H9 (cell line): Measurements from ENCODE around the gene INO80B. TPM values are rescaled to one million over a fixed set of nuclear protein-coding genes. Genes with fewer than 3 reads are reported as not detected.

ENCODE experiments used
- DNase-seq: peaks from one replicate; pipeline ENCODE4 v3.0.0-alpha.2; 2017
- H2AFZ ChIP-seq: one replicate; pipeline ENCODE4 v1.6.1; 2013; ENCODE audit warnings: mild to moderate bottlenecking, low read length, control low read depth, moderate library complexity
- H2AK5ac ChIP-seq: 2 replicates; pipeline ENCODE4 v1.6.1; 2013; ENCODE audit warnings: low read length, control low read depth, mixed read lengths; ENCODE audit not compliant: insufficient read length
- H2BK120ac ChIP-seq: one replicate; pipeline ENCODE4 v1.6.1; 2013; ENCODE audit warnings: low read depth, mild to moderate bottlenecking, low read length, control low read depth, inconsistent platforms; ENCODE audit not compliant: poor library complexity, severe bottlenecking
- H2BK12ac ChIP-seq: 2 replicates; pipeline ENCODE4 v1.6.1; 2013; ENCODE audit warnings: low read length, control low read depth, mixed read lengths, low read depth; ENCODE audit not compliant: insufficient read length
- H2BK15ac ChIP-seq: 2 replicates; pipeline ENCODE4 v1.6.1; 2013; ENCODE audit warnings: low read depth, low read length, control low read depth
- H2BK20ac ChIP-seq: one replicate; pipeline ENCODE4 v1.6.1; 2013; ENCODE audit warnings: low read depth, mild to moderate bottlenecking, low read length, control low read depth, inconsistent platforms; ENCODE audit not compliant: poor library complexity, severe bottlenecking
- H2BK5ac ChIP-seq: 2 replicates; pipeline ENCODE4 v1.6.1; 2013; ENCODE audit warnings: low read length, control low read depth, mixed read lengths; ENCODE audit not compliant: insufficient read length
- H3K14ac ChIP-seq: 2 replicates; pipeline ENCODE4 v1.6.1; 2013; ENCODE audit warnings: low read length, control low read depth; ENCODE audit not compliant: insufficient read depth
- H3K18ac ChIP-seq: 2 replicates; pipeline ENCODE4 v1.6.1; 2013; ENCODE audit warnings: low read depth, mild to moderate bottlenecking, mixed read lengths, low read length, control low read depth; ENCODE audit not compliant: insufficient read length
- H3K23ac ChIP-seq: 2 replicates; pipeline ENCODE4 v1.6.1; 2013; ENCODE audit warnings: low read length, control low read depth, mixed read lengths, low read depth; ENCODE audit not compliant: insufficient read length
- H3K23me2 ChIP-seq: 2 replicates; pipeline ENCODE4 v1.6.1; 2013; ENCODE audit warnings: low read depth, mild to moderate bottlenecking, mixed read lengths, low read length, control low read depth; ENCODE audit not compliant: insufficient read length, poor library complexity, severe bottlenecking
- H3K27ac ChIP-seq: 2 replicates; pipeline ENCODE4 v1.5.1; 2013; ENCODE audit warnings: low read length, control low read depth, mixed read lengths, low read depth; ENCODE audit not compliant: insufficient read length
- H3K27me3 ChIP-seq: 2 replicates; pipeline ENCODE4 v1.6.1; 2013; ENCODE audit warnings: low read length, control low read depth, inconsistent platforms; ENCODE audit not compliant: insufficient read depth
- H3K4ac ChIP-seq: 2 replicates; pipeline ENCODE4 v1.6.1; 2013; ENCODE audit warnings: low read depth, mild to moderate bottlenecking, control low read depth, inconsistent platforms, low read length, moderate library complexity
- H3K4me1 ChIP-seq: 2 replicates; pipeline ENCODE4 v1.6.1; 2013; ENCODE audit warnings: low read length, control low read depth, inconsistent platforms; ENCODE audit not compliant: insufficient read depth
- H3K4me2 ChIP-seq: 2 replicates; pipeline ENCODE4 v1.6.1; 2013; ENCODE audit warnings: low read length, control low read depth, mixed read lengths; ENCODE audit not compliant: insufficient read length, insufficient read depth
- H3K56ac ChIP-seq: 2 replicates; pipeline ENCODE4 v1.6.1; 2013; ENCODE audit warnings: low read depth, mild to moderate bottlenecking, mixed read lengths, low read length, control low read depth; ENCODE audit not compliant: insufficient read length
- H3K79me1 ChIP-seq: 2 replicates; pipeline ENCODE4 v1.6.1; 2013; ENCODE audit warnings: low read depth, mild to moderate bottlenecking, moderate library complexity, low read length, control low read depth, inconsistent platforms; ENCODE audit not compliant: insufficient read depth, poor library complexity, severe bottlenecking
- H3K79me2 ChIP-seq: 2 replicates; pipeline ENCODE4 v1.6.1; 2013; ENCODE audit warnings: low read length, control low read depth, inconsistent platforms; ENCODE audit not compliant: insufficient read depth
- H3K9ac ChIP-seq: 2 replicates; pipeline ENCODE4 v1.6.1; 2013; ENCODE audit warnings: low read length, control low read depth, mixed read lengths; ENCODE audit not compliant: insufficient read length; ENCODE audit errors: extremely low read depth
- H3K9me3 ChIP-seq: one replicate; pipeline ENCODE4 v1.6.1; 2013; ENCODE audit warnings: low read depth, low read length, inconsistent platforms; ENCODE audit not compliant: control insufficient read depth
- H3T11ph ChIP-seq: one replicate; pipeline ENCODE4 v1.6.1; 2013; ENCODE audit warnings: mild to moderate bottlenecking, low read length, control low read depth, inconsistent platforms
- H4K20me1 ChIP-seq: one replicate; pipeline ENCODE4 v1.6.1; 2013; ENCODE audit not compliant: control insufficient read depth, insufficient read length, insufficient read depth
- H4K5ac ChIP-seq: 2 replicates; pipeline ENCODE4 v1.6.1; 2013; ENCODE audit warnings: low read depth, mild to moderate bottlenecking, mixed read lengths, low read length, control low read depth; ENCODE audit not compliant: insufficient read length
- H4K8ac ChIP-seq: replicated peaks from 2 replicates; pipeline ENCODE4 v1.6.1; 2013; ENCODE audit warnings: low read length, control low read depth, mixed read lengths, low read depth; ENCODE audit not compliant: insufficient read length
- H4K91ac ChIP-seq: 2 replicates; pipeline ENCODE4 v1.6.1; 2013; ENCODE audit warnings: low read depth, mild to moderate bottlenecking, moderate library complexity, mixed read lengths, low read length, control low read depth; ENCODE audit not compliant: insufficient read length
- H3K27ac Mint-ChIP-seq, 3 experiments: 2 replicates in 2 of 3; 3 replicates in 1 of 3; pipeline ENCODE4 v1.8.0; 2020 to 2021; ENCODE audit warnings: mixed read lengths in 3 of 3, mild to moderate bottlenecking in 1 of 3, moderate library complexity in 1 of 3
- H3K27me3 Mint-ChIP-seq: 2 replicates; pipeline ENCODE4 v1.8.0; 2021; ENCODE audit warnings: low read depth, mild to moderate bottlenecking, moderate library complexity, mixed read lengths
- H3K36me3 Mint-ChIP-seq, 3 experiments: 2 replicates in 2 of 3; 3 replicates in 1 of 3; pipeline ENCODE4 v1.8.0; 2020 to 2021; ENCODE audit warnings: low read depth in 3 of 3, mixed read lengths in 3 of 3; ENCODE audit not compliant: insufficient read depth in 1 of 3
- H3K4me1 Mint-ChIP-seq, 2 experiments: 2 replicates each; pipeline ENCODE4 v1.8.0; 2020; ENCODE audit warnings: mixed read lengths in 2 of 2
- H3K4me3 Mint-ChIP-seq, 2 experiments: 2 replicates in 1 of 2; 3 replicates in 1 of 2; pipeline ENCODE4 v1.8.0; 2020 to 2021; ENCODE audit warnings: mild to moderate bottlenecking in 2 of 2, mixed read lengths in 2 of 2, moderate library complexity in 1 of 2
- H3K9me3 Mint-ChIP-seq, 2 experiments: 2 replicates in 1 of 2; 3 replicates in 1 of 2; pipeline ENCODE4 v1.8.0; 2020; ENCODE audit warnings: mild to moderate bottlenecking in 2 of 2, mixed read lengths in 2 of 2, moderate library complexity in 1 of 2
- WGBS: extraction: QIAGEN DNeasy Blood & Tissue Kit; methylation state at CpG from one replicate; pipeline ENCODE4 v1.1.7; 2013; ENCODE audit warnings: missing lambda C conversion rate, low lambda C conversion rate, mixed read lengths; ENCODE audit not compliant: insufficient read length; ENCODE audit errors: extremely low coverage; 5-methylcytosine and 5-hydroxymethylcytosine counted together
- total RNA-seq: library from RNA; stranded (reverse); gene quantifications from 2 replicates; pipeline ENCODE4 v1.2.1, GENCODE V29; 2021
- TF ChIP-seq, protein P1 (sequence below): fragments of 200-600 bp; sonication (generic); conservative IDR thresholded peaks from 3 replicates; pipeline ENCODE4 v1.8.0; 2021; ENCODE audit warnings: antibody characterized with exemption, mild to moderate bottlenecking

INO80B gene
- total RNA-seq, 1 experiment from 2014 or later = 17.6 TPM

DNA sequence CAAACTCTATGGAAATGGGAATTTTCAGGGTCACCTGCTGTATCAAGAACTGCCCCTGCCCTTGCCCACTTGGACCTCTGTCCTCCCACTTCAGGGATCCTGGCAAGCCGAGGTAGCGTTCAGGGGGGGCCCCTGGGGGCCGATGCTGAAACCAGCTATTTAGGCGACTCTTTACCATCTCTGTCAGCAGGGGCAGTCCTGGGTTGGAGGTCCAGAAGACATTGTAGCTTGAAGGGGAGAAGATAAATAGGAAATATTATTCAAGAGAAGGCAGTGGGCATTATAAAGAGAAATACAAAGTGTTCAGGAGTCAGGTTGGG lies 7.9 kb downstream of the INO80B start:
- H2BK15ac ChIP-seq = no peak overlapping the region
- H2BK5ac ChIP-seq = no peak overlapping the region
- DNase-seq = no peak
- H3K79me1 ChIP-seq = peaks cover 4% of the 10 kb centered on the region
- Mint-ChIP-seq H3K27me3 (no peaks in the 10 kb centered on the region), H3K4me3 (no peak overlapping the region), H3K4me1 (peaks cover 11 to 17% of the 10 kb centered on the region in 2 experiments), H3K27ac (no peak overlapping the region), H3K36me3 (peaks cover 10 to 29% (median 24%) of the 10 kb centered on the region in 3 experiments; a peak in 6 of 7 replicates), H3K9me3 (no peaks in the 10 kb centered on the region)
- H4K5ac ChIP-seq = no peak overlapping the region
- no peak overlapping the region for H3K56ac ChIP-seq
- H3K23me2 ChIP-seq = peaks cover 5% of the 10 kb centered on the region
- no peak overlapping the region for H3T11ph ChIP-seq
- no peak overlapping the region for H2BK120ac ChIP-seq
- H3K9ac ChIP-seq = no peak overlapping the region
- no peak overlapping the region for H3K4ac ChIP-seq
- H3K79me2 ChIP-seq = no peaks in the 10 kb centered on the region; the same call in 1 of the 2 replicates
- no CpG with 5 or more reads among the region's 4 CpGs for WGBS
- H4K91ac ChIP-seq = no peak overlapping the region
- peaks cover 2% of the 10 kb centered on the region; the same call in 1 of the 2 replicates for H3K4me1 ChIP-seq
- H3K4me2 ChIP-seq = no peak overlapping the region
- H4K20me1 ChIP-seq = peaks cover 2% of the 10 kb centered on the region
- no peak overlapping the region for H3K18ac ChIP-seq
- no peak overlapping the region for H3K23ac ChIP-seq
- no peak overlapping the region for H2AFZ ChIP-seq
- TF ChIP-seq, protein P1, sequence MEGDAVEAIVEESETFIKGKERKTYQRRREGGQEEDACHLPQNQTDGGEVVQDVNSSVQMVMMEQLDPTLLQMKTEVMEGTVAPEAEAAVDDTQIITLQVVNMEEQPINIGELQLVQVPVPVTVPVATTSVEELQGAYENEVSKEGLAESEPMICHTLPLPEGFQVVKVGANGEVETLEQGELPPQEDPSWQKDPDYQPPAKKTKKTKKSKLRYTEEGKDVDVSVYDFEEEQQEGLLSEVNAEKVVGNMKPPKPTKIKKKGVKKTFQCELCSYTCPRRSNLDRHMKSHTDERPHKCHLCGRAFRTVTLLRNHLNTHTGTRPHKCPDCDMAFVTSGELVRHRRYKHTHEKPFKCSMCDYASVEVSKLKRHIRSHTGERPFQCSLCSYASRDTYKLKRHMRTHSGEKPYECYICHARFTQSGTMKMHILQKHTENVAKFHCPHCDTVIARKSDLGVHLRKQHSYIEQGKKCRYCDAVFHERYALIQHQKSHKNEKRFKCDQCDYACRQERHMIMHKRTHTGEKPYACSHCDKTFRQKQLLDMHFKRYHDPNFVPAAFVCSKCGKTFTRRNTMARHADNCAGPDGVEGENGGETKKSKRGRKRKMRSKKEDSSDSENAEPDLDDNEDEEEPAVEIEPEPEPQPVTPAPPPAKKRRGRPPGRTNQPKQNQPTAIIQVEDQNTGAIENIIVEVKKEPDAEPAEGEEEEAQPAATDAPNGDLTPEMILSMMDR = no peak
- no peaks in the 10 kb centered on the region for H3K9me3 ChIP-seq
- H2BK20ac ChIP-seq = no peak overlapping the region
- no peak overlapping the region for H2BK12ac ChIP-seq
- no peak overlapping the region for H2AK5ac ChIP-seq
- no peak overlapping the region for H3K27ac ChIP-seq
- H4K8ac ChIP-seq = no peak overlapping the region
- H3K27me3 ChIP-seq = no peaks in the 10 kb centered on the region
- no peak overlapping the region for H3K14ac ChIP-seq
